H9 (cell line): ENCODE data around the gene NFATC2IP. TPM values are rescaled to one million over a fixed set of nuclear protein-coding genes. Genes with fewer than 3 reads are reported as not detected.

Experiments
- DNase-seq: peaks from one replicate; pipeline ENCODE4 v3.0.0-alpha.2; 2017
- H2AFZ ChIP-seq: one replicate; pipeline ENCODE4 v1.6.1; 2013; ENCODE audit warnings: mild to moderate bottlenecking, low read length, control low read depth, moderate library complexity
- H2AK5ac ChIP-seq: 2 replicates; pipeline ENCODE4 v1.6.1; 2013; ENCODE audit warnings: low read length, control low read depth, mixed read lengths; ENCODE audit not compliant: insufficient read length
- H2BK120ac ChIP-seq: one replicate; pipeline ENCODE4 v1.6.1; 2013; ENCODE audit warnings: low read depth, mild to moderate bottlenecking, low read length, control low read depth, inconsistent platforms; ENCODE audit not compliant: poor library complexity, severe bottlenecking
- H2BK12ac ChIP-seq: 2 replicates; pipeline ENCODE4 v1.6.1; 2013; ENCODE audit warnings: low read length, control low read depth, mixed read lengths, low read depth; ENCODE audit not compliant: insufficient read length
- H2BK15ac ChIP-seq: 2 replicates; pipeline ENCODE4 v1.6.1; 2013; ENCODE audit warnings: low read depth, low read length, control low read depth
- H2BK20ac ChIP-seq: one replicate; pipeline ENCODE4 v1.6.1; 2013; ENCODE audit warnings: low read depth, mild to moderate bottlenecking, low read length, control low read depth, inconsistent platforms; ENCODE audit not compliant: poor library complexity, severe bottlenecking
- H2BK5ac ChIP-seq: 2 replicates; pipeline ENCODE4 v1.6.1; 2013; ENCODE audit warnings: low read length, control low read depth, mixed read lengths; ENCODE audit not compliant: insufficient read length
- H3K14ac ChIP-seq: 2 replicates; pipeline ENCODE4 v1.6.1; 2013; ENCODE audit warnings: low read length, control low read depth; ENCODE audit not compliant: insufficient read depth
- H3K18ac ChIP-seq: 2 replicates; pipeline ENCODE4 v1.6.1; 2013; ENCODE audit warnings: low read depth, mild to moderate bottlenecking, mixed read lengths, low read length, control low read depth; ENCODE audit not compliant: insufficient read length
- H3K23ac ChIP-seq: 2 replicates; pipeline ENCODE4 v1.6.1; 2013; ENCODE audit warnings: low read length, control low read depth, mixed read lengths, low read depth; ENCODE audit not compliant: insufficient read length
- H3K23me2 ChIP-seq: 2 replicates; pipeline ENCODE4 v1.6.1; 2013; ENCODE audit warnings: low read depth, mild to moderate bottlenecking, mixed read lengths, low read length, control low read depth; ENCODE audit not compliant: insufficient read length, poor library complexity, severe bottlenecking
- H3K27ac ChIP-seq: 2 replicates; pipeline ENCODE4 v1.5.1; 2013; ENCODE audit warnings: low read length, control low read depth, mixed read lengths, low read depth; ENCODE audit not compliant: insufficient read length
- H3K27me3 ChIP-seq: 2 replicates; pipeline ENCODE4 v1.6.1; 2013; ENCODE audit warnings: low read length, control low read depth, inconsistent platforms; ENCODE audit not compliant: insufficient read depth
- H3K4ac ChIP-seq: 2 replicates; pipeline ENCODE4 v1.6.1; 2013; ENCODE audit warnings: low read depth, mild to moderate bottlenecking, control low read depth, inconsistent platforms, low read length, moderate library complexity
- H3K4me1 ChIP-seq: 2 replicates; pipeline ENCODE4 v1.6.1; 2013; ENCODE audit warnings: low read length, control low read depth, inconsistent platforms; ENCODE audit not compliant: insufficient read depth
- H3K4me2 ChIP-seq: 2 replicates; pipeline ENCODE4 v1.6.1; 2013; ENCODE audit warnings: low read length, control low read depth, mixed read lengths; ENCODE audit not compliant: insufficient read length, insufficient read depth
- H3K56ac ChIP-seq: 2 replicates; pipeline ENCODE4 v1.6.1; 2013; ENCODE audit warnings: low read depth, mild to moderate bottlenecking, mixed read lengths, low read length, control low read depth; ENCODE audit not compliant: insufficient read length
- H3K79me1 ChIP-seq: 2 replicates; pipeline ENCODE4 v1.6.1; 2013; ENCODE audit warnings: low read depth, mild to moderate bottlenecking, moderate library complexity, low read length, control low read depth, inconsistent platforms; ENCODE audit not compliant: insufficient read depth, poor library complexity, severe bottlenecking
- H3K79me2 ChIP-seq: 2 replicates; pipeline ENCODE4 v1.6.1; 2013; ENCODE audit warnings: low read length, control low read depth, inconsistent platforms; ENCODE audit not compliant: insufficient read depth
- H3K9ac ChIP-seq: 2 replicates; pipeline ENCODE4 v1.6.1; 2013; ENCODE audit warnings: low read length, control low read depth, mixed read lengths; ENCODE audit not compliant: insufficient read length; ENCODE audit errors: extremely low read depth
- H3K9me3 ChIP-seq: one replicate; pipeline ENCODE4 v1.6.1; 2013; ENCODE audit warnings: low read depth, low read length, inconsistent platforms; ENCODE audit not compliant: control insufficient read depth
- H3T11ph ChIP-seq: one replicate; pipeline ENCODE4 v1.6.1; 2013; ENCODE audit warnings: mild to moderate bottlenecking, low read length, control low read depth, inconsistent platforms
- H4K20me1 ChIP-seq: one replicate; pipeline ENCODE4 v1.6.1; 2013; ENCODE audit not compliant: control insufficient read depth, insufficient read length, insufficient read depth
- H4K5ac ChIP-seq: 2 replicates; pipeline ENCODE4 v1.6.1; 2013; ENCODE audit warnings: low read depth, mild to moderate bottlenecking, mixed read lengths, low read length, control low read depth; ENCODE audit not compliant: insufficient read length
- H4K8ac ChIP-seq: replicated peaks from 2 replicates; pipeline ENCODE4 v1.6.1; 2013; ENCODE audit warnings: low read length, control low read depth, mixed read lengths, low read depth; ENCODE audit not compliant: insufficient read length
- H4K91ac ChIP-seq: 2 replicates; pipeline ENCODE4 v1.6.1; 2013; ENCODE audit warnings: low read depth, mild to moderate bottlenecking, moderate library complexity, mixed read lengths, low read length, control low read depth; ENCODE audit not compliant: insufficient read length
- H3K27ac Mint-ChIP-seq, 3 experiments: 2 replicates in 2 of 3; 3 replicates in 1 of 3; pipeline ENCODE4 v1.8.0; 2020 to 2021; ENCODE audit warnings: mixed read lengths in 3 of 3, mild to moderate bottlenecking in 1 of 3, moderate library complexity in 1 of 3
- H3K27me3 Mint-ChIP-seq: 2 replicates; pipeline ENCODE4 v1.8.0; 2021; ENCODE audit warnings: low read depth, mild to moderate bottlenecking, moderate library complexity, mixed read lengths
- H3K36me3 Mint-ChIP-seq, 3 experiments: 2 replicates in 2 of 3; 3 replicates in 1 of 3; pipeline ENCODE4 v1.8.0; 2020 to 2021; ENCODE audit warnings: low read depth in 3 of 3, mixed read lengths in 3 of 3; ENCODE audit not compliant: insufficient read depth in 1 of 3
- H3K4me1 Mint-ChIP-seq, 2 experiments: 2 replicates each; pipeline ENCODE4 v1.8.0; 2020; ENCODE audit warnings: mixed read lengths in 2 of 2
- H3K4me3 Mint-ChIP-seq, 2 experiments: 2 replicates in 1 of 2; 3 replicates in 1 of 2; pipeline ENCODE4 v1.8.0; 2020 to 2021; ENCODE audit warnings: mild to moderate bottlenecking in 2 of 2, mixed read lengths in 2 of 2, moderate library complexity in 1 of 2
- H3K9me3 Mint-ChIP-seq, 2 experiments: 2 replicates in 1 of 2; 3 replicates in 1 of 2; pipeline ENCODE4 v1.8.0; 2020; ENCODE audit warnings: mild to moderate bottlenecking in 2 of 2, mixed read lengths in 2 of 2, moderate library complexity in 1 of 2
- whole genome bisulfite sequencing: extraction: QIAGEN DNeasy Blood & Tissue Kit; methylation state at CpG from one replicate; pipeline ENCODE4 v1.1.7; 2013; ENCODE audit warnings: missing lambda C conversion rate, low lambda C conversion rate, mixed read lengths; ENCODE audit not compliant: insufficient read length; ENCODE audit errors: extremely low coverage; 5-methylcytosine and 5-hydroxymethylcytosine counted together
- total RNA-seq: library from RNA; stranded (reverse); gene quantifications from 2 replicates; pipeline ENCODE4 v1.2.1, GENCODE V29; 2021
- TF ChIP-seq, protein P1 (sequence below): fragments of 200-600 bp; sonication (generic); conservative IDR thresholded peaks from 3 replicates; pipeline ENCODE4 v1.8.0; 2021; ENCODE audit warnings: antibody characterized with exemption, mild to moderate bottlenecking

The NFATC2IP gene
- total RNA-seq, 1 experiment from 2014 or later = 73.8 TPM

DNA sequence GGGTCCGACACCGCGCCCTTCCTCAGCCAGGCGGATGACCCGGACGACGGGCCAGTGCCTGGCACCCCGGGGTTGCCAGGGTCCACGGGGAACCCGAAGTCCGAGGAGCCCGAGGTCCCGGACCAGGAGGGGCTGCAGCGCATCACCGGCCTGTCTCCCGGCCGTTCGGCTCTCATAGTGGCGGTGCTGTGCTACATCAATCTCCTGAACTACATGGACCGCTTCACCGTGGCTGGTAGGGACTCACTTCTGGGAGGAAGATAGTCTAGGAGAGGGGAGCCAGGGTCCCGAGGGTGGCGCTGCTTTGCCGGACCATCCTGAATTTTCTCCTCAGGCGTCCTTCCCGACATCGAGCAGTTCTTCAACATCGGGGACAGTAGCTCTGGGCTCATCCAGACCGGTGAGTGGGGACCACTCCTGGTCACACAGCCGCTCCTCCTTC lies 24.4 kb downstream of the NFATC2IP start:
- H3K4me3 Mint-ChIP-seq = peak overlapping the region; percentile 89 to 94
- H3K27me3 Mint-ChIP-seq = no peaks in the 10 kb centered on the region
- no CpG with 5 or more reads among the region's 30 CpGs for WGBS
- H3K4me1 Mint-ChIP-seq = peaks cover 6 to 9% of the 10 kb centered on the region in 2 experiments
- H3K9ac ChIP-seq = peak overlapping the region; percentile 80
- H4K8ac ChIP-seq = no peak overlapping the region
- no peak overlapping the region for H3K4ac ChIP-seq
- no peak overlapping the region for H3K23ac ChIP-seq
- H3K4me1 ChIP-seq = no peaks in the 10 kb centered on the region
- H2BK15ac ChIP-seq = no peak overlapping the region
- H3K79me2 ChIP-seq = no peaks in the 10 kb centered on the region
- peaks cover 3 to 8% (median 6%) of the 10 kb centered on the region in 3 experiments for H3K36me3 Mint-ChIP-seq
- H4K5ac ChIP-seq = no peak overlapping the region
- H3K56ac ChIP-seq = no peak overlapping the region
- no peak overlapping the region for H2AK5ac ChIP-seq
- no peaks in the 10 kb centered on the region for H3K9me3 ChIP-seq
- DNase-seq = no peak
- H3K4me2 ChIP-seq = peak overlapping the region; percentile 92
- H3K27ac ChIP-seq = no peak overlapping the region
- TF ChIP-seq, protein P1, sequence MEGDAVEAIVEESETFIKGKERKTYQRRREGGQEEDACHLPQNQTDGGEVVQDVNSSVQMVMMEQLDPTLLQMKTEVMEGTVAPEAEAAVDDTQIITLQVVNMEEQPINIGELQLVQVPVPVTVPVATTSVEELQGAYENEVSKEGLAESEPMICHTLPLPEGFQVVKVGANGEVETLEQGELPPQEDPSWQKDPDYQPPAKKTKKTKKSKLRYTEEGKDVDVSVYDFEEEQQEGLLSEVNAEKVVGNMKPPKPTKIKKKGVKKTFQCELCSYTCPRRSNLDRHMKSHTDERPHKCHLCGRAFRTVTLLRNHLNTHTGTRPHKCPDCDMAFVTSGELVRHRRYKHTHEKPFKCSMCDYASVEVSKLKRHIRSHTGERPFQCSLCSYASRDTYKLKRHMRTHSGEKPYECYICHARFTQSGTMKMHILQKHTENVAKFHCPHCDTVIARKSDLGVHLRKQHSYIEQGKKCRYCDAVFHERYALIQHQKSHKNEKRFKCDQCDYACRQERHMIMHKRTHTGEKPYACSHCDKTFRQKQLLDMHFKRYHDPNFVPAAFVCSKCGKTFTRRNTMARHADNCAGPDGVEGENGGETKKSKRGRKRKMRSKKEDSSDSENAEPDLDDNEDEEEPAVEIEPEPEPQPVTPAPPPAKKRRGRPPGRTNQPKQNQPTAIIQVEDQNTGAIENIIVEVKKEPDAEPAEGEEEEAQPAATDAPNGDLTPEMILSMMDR = no peak
- H4K20me1 ChIP-seq = no peaks in the 10 kb centered on the region
- H2BK5ac ChIP-seq = no peak overlapping the region
- no peak overlapping the region for H3K18ac ChIP-seq
- no peak overlapping the region; the same call in 1 of the 2 replicates for H3K14ac ChIP-seq
- no peaks in the 10 kb centered on the region for H3K79me1 ChIP-seq
- H2BK12ac ChIP-seq = no peak overlapping the region
- peaks cover 5% of the 10 kb centered on the region for H3K23me2 ChIP-seq
- H2BK20ac ChIP-seq = no peak overlapping the region
- H2BK120ac ChIP-seq = no peak overlapping the region
- no peak overlapping the region for H4K91ac ChIP-seq
- H2AFZ ChIP-seq = no peak overlapping the region
- peak overlapping the region in 1 of 3 experiments; percentile 99; a peak in 2 of 7 replicates for H3K27ac Mint-ChIP-seq
- no peak overlapping the region for H3T11ph ChIP-seq
- H3K9me3 Mint-ChIP-seq = no peaks in the 10 kb centered on the region
- H3K27me3 ChIP-seq = no peaks in the 10 kb centered on the region
